Fibroblast of the aortic adventitia (primary cell): ENCODE data around the gene SPOUT1. TPM values are rescaled to one million over a fixed set of nuclear protein-coding genes. Genes with fewer than 3 reads are reported as not detected.

Source experiments
- DNase-seq: peaks from one replicate; pipeline ENCODE4 v3.0.0-alpha.2; 2010; ENCODE audit warnings: low read depth
- H3K4me3 ChIP-seq: 2 replicates; pipeline ENCODE4 v1.5.1; 2011; ENCODE audit warnings: low read depth, mild to moderate bottlenecking, control low read depth, low read length, moderate library complexity
- CTCF ChIP-seq: IDR thresholded peaks from 2 replicates; pipeline ENCODE4 v1.5.1; 2011; ENCODE audit warnings: mild to moderate bottlenecking, low read length, control low read depth, inconsistent platforms; ENCODE audit not compliant: insufficient read depth
- total RNA-seq: library from RNA; depleted of rRNA; stranded (reverse); fragments of >200 nt; gene quantifications from 2 replicates; pipeline ENCODE4 v1.2.3, GENCODE V29; 2012; ENCODE audit warnings: low replicate concordance

Gene SPOUT1
- total RNA-seq, 1 donor, result 14.9 TPM

- no peak for DNase-seq
- TF ChIP-seq CTCF, result no peak
- H3K4me3 ChIP-seq, result no peak overlapping the region
Observed at GRCh38 chr9:128841694-128842492, 12.3 kb upstream of the SPOUT1 start.

GRCh38 chr9:128840524-128840923 is 10.9 kb upstream of the SPOUT1 start:
- H3K4me3 ChIP-seq, result no peak overlapping the region
- no peak for TF ChIP-seq CTCF
- no peak for DNase-seq

- no peak for TF ChIP-seq CTCF
- DNase-seq, result no peak
- no peak overlapping the region for H3K4me3 ChIP-seq
Observed at GRCh38 chr9:128838338-128838737, 8.7 kb upstream of the SPOUT1 start.

GRCh38 chr9:128836509-128837145 is 7.0 kb upstream of the SPOUT1 start:
- TF ChIP-seq CTCF, result no peak
- no peak for DNase-seq
- no peak overlapping the region for H3K4me3 ChIP-seq

GRCh38 chr9:128835246-128836210 is 5.9 kb upstream of the SPOUT1 start:
- DNase-seq, result no peak
- TF ChIP-seq CTCF, result no peak
- H3K4me3 ChIP-seq, result no peak overlapping the region

- no peak for TF ChIP-seq CTCF
- no peak overlapping the region for H3K4me3 ChIP-seq
- DNase-seq, result no peak
Observed at GRCh38 chr9:128833696-128834095, 4.1 kb upstream of the SPOUT1 start.
